Erythroblast (primary cell): ENCODE results near the gene ZNF610.

ENCODE experiments used
- GATA1 ChIP-seq: IDR thresholded peaks from 2 replicates; pipeline ENCODE4 v1.6.1; 2011; ENCODE audit warnings: low read depth, mild to moderate bottlenecking, control low read depth, low read length, moderate library complexity
- POLR2A ChIP-seq: IDR thresholded peaks from 2 replicates; pipeline ENCODE4 v1.6.1; 2011; ENCODE audit warnings: mild to moderate bottlenecking, low read length

GRCh38 chr19:52291781-52292180 lies 44.3 kb upstream of the ZNF610 start:
- no peak for TF ChIP-seq POLR2A
- TF ChIP-seq GATA1: no peak
